Measurements from ENCODE around the gene PERCC1.
"Not testable (repeated sequence)": the region's sequence is repeated elsewhere in the genome, so short reads cannot be mapped to it uniquely, and the experiment has no call there.

PERCC1 gene

DNA sequence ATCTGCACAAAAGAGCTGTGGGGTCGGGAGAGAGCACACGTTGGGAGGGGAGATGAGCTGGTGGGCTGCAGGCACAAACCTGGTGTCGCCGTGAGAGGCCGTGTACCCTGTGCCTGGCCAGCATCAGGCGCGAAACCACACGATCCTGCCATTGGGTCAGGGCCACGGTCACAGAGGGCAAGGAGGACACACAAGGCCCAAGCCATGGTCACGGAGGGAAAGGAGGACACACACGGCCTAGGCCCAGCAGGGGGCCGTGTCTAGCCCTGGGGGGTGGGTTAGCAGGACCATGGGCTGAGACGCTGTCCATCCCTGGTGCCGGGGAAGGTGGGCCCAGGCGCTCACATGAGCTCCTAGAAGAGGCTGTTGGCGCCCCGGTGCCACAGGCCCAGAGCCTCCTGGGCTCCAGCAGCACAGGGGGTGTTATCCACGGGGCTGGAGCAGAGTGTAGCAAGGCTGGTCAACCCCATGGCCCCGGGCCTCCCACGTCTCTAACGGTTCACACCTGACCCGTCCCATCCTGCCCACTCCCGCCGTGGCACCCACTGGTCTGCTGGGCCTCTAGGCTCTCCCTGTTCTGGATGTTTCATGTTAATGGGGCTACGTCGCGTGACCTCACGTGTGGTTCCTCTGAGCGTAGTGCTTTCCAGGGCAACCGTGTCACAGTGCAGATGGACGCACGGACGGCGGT lies 21.0 kb downstream of the PERCC1 start:
- no peak for DNase-seq

GRCh38 chr16:1452530-1452929 lies 21.7 kb downstream of the PERCC1 start:
- no peak for DNase-seq

DNA sequence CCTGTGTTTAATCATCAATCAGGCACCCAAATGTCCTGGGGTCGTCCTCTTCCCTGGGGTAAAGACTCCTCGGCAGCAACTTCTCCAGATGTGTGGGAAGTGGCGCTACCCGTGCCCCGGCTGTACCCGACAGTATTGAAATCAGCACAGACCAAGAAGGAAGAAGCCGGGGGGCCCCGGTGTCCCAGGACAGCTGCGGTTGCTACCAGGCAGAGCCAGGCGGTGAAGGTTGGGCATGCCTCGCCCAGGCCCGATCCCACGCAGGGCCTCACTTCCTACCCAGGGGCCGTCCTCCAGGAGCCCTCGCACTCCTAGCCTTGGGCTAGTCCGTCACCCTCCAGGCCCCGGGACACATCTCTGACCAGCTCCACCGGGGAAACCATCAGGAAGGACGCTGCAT lies 22.4 kb downstream of the PERCC1 start:
- DNase-seq = no peak

DNA sequence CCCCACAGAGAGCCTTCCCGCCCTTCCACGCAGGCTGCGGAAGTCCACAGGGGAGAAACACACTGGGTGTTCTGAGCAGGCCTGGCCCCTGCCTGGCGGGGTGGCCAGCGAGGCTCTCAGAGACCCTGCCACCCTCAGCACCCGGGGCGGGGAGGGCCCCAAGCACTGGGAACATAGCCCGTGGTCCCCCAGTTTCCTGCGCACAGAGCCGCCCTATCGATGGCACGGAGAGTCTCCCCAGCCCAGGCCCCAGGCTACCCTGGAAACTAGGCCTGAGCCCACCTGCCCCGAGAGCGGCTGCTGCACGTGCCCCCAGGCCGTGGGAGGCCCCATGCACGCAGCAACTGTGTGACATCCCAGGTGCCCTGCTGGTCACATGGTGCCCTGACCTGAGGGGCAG lies 23.7 kb downstream of the PERCC1 start:
- DNase-seq = no peak

GRCh38 chr16:1455190-1456171 lies 24.6 kb downstream of the PERCC1 start:
- DNase-seq = no peak

- no peak for DNase-seq
Observed at GRCh38 chr16:1456951-1457350, 26.1 kb downstream of the PERCC1 start.

DNA sequence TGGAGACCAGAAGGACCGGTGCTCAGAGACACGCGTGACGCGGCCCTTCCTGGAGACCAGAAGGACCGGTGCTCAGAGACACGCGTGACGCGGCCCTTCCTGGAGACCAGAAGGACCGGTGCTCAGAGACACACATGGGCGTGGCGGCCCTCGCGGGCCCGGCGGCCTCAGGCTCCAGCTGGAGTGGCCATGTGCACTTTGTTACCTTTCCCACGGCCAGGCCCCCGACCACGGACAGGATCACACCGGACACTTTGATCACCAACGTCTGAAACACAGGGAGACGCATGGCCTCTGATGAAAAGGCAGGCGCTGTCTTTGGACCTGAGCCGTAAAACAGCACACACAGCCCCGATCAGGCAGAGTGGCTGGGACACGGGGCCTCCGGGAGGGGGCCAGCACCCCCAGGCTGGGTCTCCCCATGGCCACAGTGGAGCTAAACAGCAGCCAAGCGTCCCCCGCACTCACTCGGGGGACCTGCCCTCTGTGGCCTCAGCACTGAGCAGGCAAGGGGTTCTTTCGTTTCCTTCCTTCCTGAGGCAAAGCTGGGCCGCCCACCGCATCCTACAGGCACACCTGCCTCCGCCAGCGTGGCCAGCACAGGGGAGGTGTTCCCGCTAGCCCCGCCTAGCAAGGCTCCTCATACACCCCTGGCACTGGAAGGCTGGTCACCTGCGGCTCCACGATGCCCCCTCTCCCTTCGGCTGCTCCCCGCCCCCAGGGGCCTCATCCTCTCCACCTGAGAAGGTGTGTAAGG lies 26.8 kb downstream of the PERCC1 start:
- no peak for DNase-seq

- no peak for DNase-seq
Observed at GRCh38 chr16:1458336-1458976, 27.6 kb downstream of the PERCC1 start.

GRCh38 chr16:1458977-1459341 lies 28.1 kb downstream of the PERCC1 start:
- no peak for DNase-seq

GRCh38 chr16:1459967-1460366 lies 29.1 kb downstream of the PERCC1 start:
- DNase-seq = no peak

GRCh38 chr16:1460602-1461138 lies 29.8 kb downstream of the PERCC1 start:
- no peak for DNase-seq

GRCh38 chr16:1461146-1461545 lies 30.3 kb downstream of the PERCC1 start:
- DNase-seq = no peak

GRCh38 chr16:1464196-1464893 lies 33.5 kb downstream of the PERCC1 start:
- no peak for DNase-seq

DNA sequence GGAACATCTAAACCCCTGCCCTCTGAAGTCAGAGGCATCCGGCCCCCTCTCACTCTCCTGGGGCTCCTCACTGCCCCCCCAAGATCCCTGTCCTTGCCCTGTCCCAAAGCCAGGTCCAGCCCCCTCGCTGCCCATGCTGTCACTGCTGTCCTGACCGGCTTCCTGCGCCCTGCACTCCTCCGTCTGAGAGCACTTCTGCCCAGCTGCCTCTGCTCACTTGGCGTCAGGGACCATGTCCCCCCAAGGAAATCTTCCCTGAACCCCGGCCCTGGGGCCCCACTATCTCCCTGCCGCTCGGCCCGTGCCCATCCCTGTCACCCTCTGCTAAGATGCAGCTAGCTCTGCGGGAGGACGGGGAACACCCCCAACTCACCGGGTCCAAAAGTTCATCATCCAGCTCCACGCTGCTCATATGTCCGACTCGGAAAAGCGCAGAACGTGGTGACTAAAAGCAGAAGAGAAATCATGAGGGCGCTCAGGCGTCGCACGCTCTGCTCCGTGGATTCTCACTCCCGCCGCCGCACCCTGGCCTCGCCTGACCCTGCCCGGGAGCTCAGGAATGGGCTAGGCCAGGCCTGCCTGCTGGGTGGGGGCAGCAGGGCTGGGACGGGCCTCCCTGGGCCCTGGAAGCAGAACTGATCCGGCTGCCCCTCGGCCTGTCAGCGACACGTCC lies 34.2 kb downstream of the PERCC1 start:
- DNase-seq = no peak

- no peak for DNase-seq
Observed at GRCh38 chr16:1465567-1465915, 34.7 kb downstream of the PERCC1 start.

DNA sequence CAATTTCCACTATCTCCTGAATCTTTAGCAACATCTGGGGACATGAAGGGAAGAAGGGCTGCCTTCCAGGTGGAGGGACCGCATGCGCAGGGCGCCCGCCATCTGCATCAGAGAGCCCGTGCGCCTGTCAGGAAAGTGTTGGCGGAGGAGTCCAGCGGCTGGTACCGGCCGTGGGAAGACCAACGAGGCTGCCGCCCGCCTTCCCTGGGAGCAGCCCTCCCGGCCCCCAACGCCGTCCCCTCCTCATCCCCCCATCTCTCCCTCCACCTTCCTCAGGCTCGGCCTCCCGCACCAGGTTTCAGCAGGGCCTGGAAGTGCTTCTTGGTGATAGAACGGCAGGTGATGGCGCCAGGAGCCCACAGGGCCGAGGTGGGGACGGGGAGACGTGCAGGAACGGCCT lies 35.2 kb downstream of the PERCC1 start:
- DNase-seq = no peak

GRCh38 chr16:1466968-1467521 lies 36.2 kb downstream of the PERCC1 start:
- no peak for DNase-seq

DNA sequence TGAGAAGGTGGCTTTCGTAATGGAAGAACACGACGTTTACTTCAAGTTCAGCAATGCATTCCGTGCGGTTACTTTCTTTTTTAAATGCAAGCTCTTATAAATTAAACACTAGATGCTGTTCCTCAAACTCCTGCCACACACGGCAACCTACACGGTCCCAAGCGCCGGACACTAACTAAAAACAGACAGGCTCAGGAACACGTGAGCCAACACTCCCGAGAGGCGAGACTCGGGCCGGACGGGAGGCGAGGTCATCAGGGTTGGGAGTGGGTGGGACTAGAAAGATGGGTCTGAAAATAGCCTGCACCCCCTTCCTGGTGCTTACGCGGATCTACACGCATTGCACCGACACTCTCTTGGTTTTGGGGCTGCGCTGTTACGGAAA lies 37.5 kb downstream of the PERCC1 start:
- no peak for DNase-seq

DNA sequence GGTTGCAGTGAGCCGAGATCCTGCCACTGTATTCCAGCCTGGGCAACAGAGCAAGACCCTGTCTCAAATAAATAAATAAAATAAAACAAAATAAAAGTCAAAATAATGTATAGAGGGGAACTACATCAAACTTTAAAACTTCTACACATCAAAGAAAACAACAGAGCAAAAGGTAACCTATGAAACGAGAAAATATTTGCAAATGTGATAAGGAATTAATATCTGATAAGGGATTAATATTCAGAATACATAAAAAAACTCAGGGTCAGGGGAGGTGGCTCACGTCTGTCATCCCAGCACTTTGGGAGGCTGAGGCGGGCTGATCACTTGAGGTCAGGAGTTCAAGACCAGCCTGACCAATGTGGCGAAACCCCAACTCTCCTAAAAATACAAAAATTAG lies 38.3 kb downstream of the PERCC1 start:
- not testable (repeated sequence) for DNase-seq

- DNase-seq = peak; percentile 32
Observed at GRCh38 chr16:1469693-1470201, 38.9 kb downstream of the PERCC1 start.

Data from SIG-M5 (cell line).